ENCODE results near the gene TRAF6. TPM values are rescaled to one million over a fixed set of nuclear protein-coding genes. Genes with fewer than 3 reads are reported as not detected.

TRAF6 gene
- total and polyA plus RNA-seq, 4 donors, result 2.4 to 7.8 (median 5.3) TPM

GRCh38 chr11:36501236-36501635 is 8.8 kb downstream of the TRAF6 start:
- peaks cover 3 to 17% (median 14%) of the 10 kb centered on the region in 4 donors for H3K4me1 ChIP-seq (ENCODE audit: control insufficient read depth in 4 of 4, insufficient read depth in 4 of 4, low read length in 3 of 4)
- no peaks in the 10 kb centered on the region for H3K9me3 ChIP-seq (ENCODE audit: control insufficient read depth in 4 of 4, low read length in 3 of 4)
- no peak overlapping the region for H3K9ac ChIP-seq (ENCODE audit: low read depth in 1 of 2, low read length in 2 of 2)
- H3K27me3 ChIP-seq (ENCODE audit: control insufficient read depth in 4 of 4, insufficient read depth in 4 of 4, low read length in 3 of 4), result no peaks in the 10 kb centered on the region
- DNase-seq (ENCODE audit: low spot score), result no peak
- H3K36me3 ChIP-seq (ENCODE audit: control insufficient read depth in 4 of 4, insufficient read depth in 3 of 4, low read depth in 1 of 4, low read length in 3 of 4), result peaks cover 3 to 26% (median 16%) of the 10 kb centered on the region in 4 donors
- no peak overlapping the region for H3K4me3 ChIP-seq (ENCODE audit: low read depth in 1 of 3, low read length in 3 of 3)
- TF ChIP-seq NR2F2 (IDR thresholded peaks at IDR 0.05) (no peak), GABPA (IDR thresholded peaks at IDR 0.05 in 1 of 2, conservative IDR thresholded peaks at IDR 0.05 in 1 of 2) (no peak), SP1 (IDR thresholded peaks at IDR 0.05) (no peak), HNF4G (IDR thresholded peaks at IDR 0.05) (no peak), FOXA2 (IDR thresholded peaks at IDR 0.05) (no peak), REST (IDR thresholded peaks at IDR 0.05) (no peak), ATF3 (IDR thresholded peaks at IDR 0.05) (no peak)
- 83% methylated on average over 5 of the region's 5 CpGs for WGBS
- no peak overlapping the region for H3K27ac ChIP-seq (ENCODE audit: low read depth in 1 of 2, low read length in 2 of 2)

GRCh38 chr11:36500315-36500721 is 9.8 kb downstream of the TRAF6 start:
- no peaks in the 10 kb centered on the region for H3K9me3 ChIP-seq (ENCODE audit: control insufficient read depth in 4 of 4, low read length in 3 of 4)
- H3K9ac ChIP-seq (ENCODE audit: low read depth in 1 of 2, low read length in 2 of 2), result no peak overlapping the region
- peaks cover 3 to 17% (median 14%) of the 10 kb centered on the region in 4 donors for H3K4me1 ChIP-seq (ENCODE audit: control insufficient read depth in 4 of 4, insufficient read depth in 4 of 4, low read length in 3 of 4)
- H3K27ac ChIP-seq (ENCODE audit: low read depth in 1 of 2, low read length in 2 of 2), result no peak overlapping the region
- H3K4me3 ChIP-seq (ENCODE audit: low read depth in 1 of 3, low read length in 3 of 3), result no peak overlapping the region
- peaks cover 3 to 29% (median 18%) of the 10 kb centered on the region in 4 donors for H3K36me3 ChIP-seq (ENCODE audit: control insufficient read depth in 4 of 4, insufficient read depth in 3 of 4, low read depth in 1 of 4, low read length in 3 of 4)
- TF ChIP-seq GABPA (IDR thresholded peaks at IDR 0.05 in 1 of 2, conservative IDR thresholded peaks at IDR 0.05 in 1 of 2) (no peak), TAF1 (conservative IDR thresholded peaks at IDR 0.05) (no peak), FOXA1 (IDR thresholded peaks at IDR 0.05) (no peak), JUND (IDR thresholded peaks at IDR 0.05) (peak in 1 of 2 donors; percentile 9)
- 74% methylated on average over 1 of the region's 1 CpG for WGBS
- no peaks in the 10 kb centered on the region for H3K27me3 ChIP-seq (ENCODE audit: control insufficient read depth in 4 of 4, insufficient read depth in 4 of 4, low read length in 3 of 4)
- no peak for DNase-seq (ENCODE audit: low spot score)

GRCh38 chr11:36499315-36499714 is 10.8 kb downstream of the TRAF6 start:
- Histone ChIP-seq H3K36me3 (ENCODE audit: control insufficient read depth in 4 of 4, insufficient read depth in 3 of 4, low read depth in 1 of 4, low read length in 3 of 4) (peaks cover 1 to 35% (median 18%) of the 10 kb centered on the region in 4 donors), H3K9ac (ENCODE audit: low read depth in 1 of 2, low read length in 2 of 2) (no peak overlapping the region), H3K27me3 (ENCODE audit: control insufficient read depth in 4 of 4, insufficient read depth in 4 of 4, low read length in 3 of 4) (no peaks in the 10 kb centered on the region), H3K4me1 (ENCODE audit: control insufficient read depth in 4 of 4, insufficient read depth in 4 of 4, low read length in 3 of 4) (peaks cover 3 to 17% (median 14%) of the 10 kb centered on the region in 4 donors), H3K4me3 (ENCODE audit: low read depth in 1 of 3, low read length in 3 of 3) (no peak overlapping the region), H3K27ac (ENCODE audit: low read depth in 1 of 2, low read length in 2 of 2) (no peak overlapping the region), H3K9me3 (ENCODE audit: control insufficient read depth in 4 of 4, low read length in 3 of 4) (no peaks in the 10 kb centered on the region)
- WGBS, result 94% methylated on average over 4 of the region's 4 CpGs
- TF ChIP-seq CTCF (IDR thresholded peaks at IDR 0.05; ENCODE audit: low read depth, low read length, missing input control) (no peak), EGR1 (IDR thresholded peaks at IDR 0.05; ENCODE audit: low read depth in 2 of 2) (no peak), RXRA (IDR thresholded peaks at IDR 0.05) (no peak), SP1 (IDR thresholded peaks at IDR 0.05) (no peak), TAF1 (conservative IDR thresholded peaks at IDR 0.05) (no peak), JUND (IDR thresholded peaks at IDR 0.05) (no peak), NR2F2 (IDR thresholded peaks at IDR 0.05) (no peak), HNF4A (conservative IDR thresholded peaks at IDR 0.05) (no peak)
- no peak for DNase-seq (ENCODE audit: low spot score)
